K562 (cell line): Measurements from ENCODE around the gene ADNP2. TPM values are rescaled to one million over a fixed set of nuclear protein-coding genes. Genes with fewer than 3 reads are reported as not detected.

Source experiments
- ATAC-seq: fragments of 200-7000 bp; cut with Tn5 transposase; 3 replicates; pipeline ENCODE4 v1.9.1; 2020; ENCODE audit warnings: moderate library complexity
- BruUV-seq: library from RNA; stranded (reverse); fragments of 400-500 nt; replicated peaks from 2 replicates; lab custom pipeline; 2021; lab: Mats Ljungman, UMichigan
- CTCF ChIA-PET: fragments of 300-600 bp; formaldehyde crosslinking; extraction: SDS; loops from one replicate; lab custom pipeline; 2021; ENCODE audit warnings: low intra/inter-chr PET ratio; lab: Yijun Ruan, JAX
- POLR2A ChIA-PET: fragments of 300-600, 350-650 bp; sonication (Branson Sonifier 250); formaldehyde crosslinking; extraction: SDS; loops from one replicate; lab custom pipeline; 2021; ENCODE audit warnings: antibody characterized with exemption, inconsistent platforms; lab: Yijun Ruan, JAX
- DNase-seq, 4 experiments: peaks; one replicate each; pipeline versions ENCODE4 v3.0.0 to v3.0.0-alpha.2; 2011 to 2018; ENCODE audit warnings: low spot score in 3 of 4, mixed read lengths in 3 of 4; ENCODE audit errors: extremely low read depth in 1 of 4
- FAIRE-seq: peaks from 2 replicates; lab custom pipeline; 2011; peaks lifted over from hg19 to GRCh38; lab: Jason Lieb, UNC
- H2AFZ ChIP-seq: 2 replicates; pipeline ENCODE4 v1.6.0; 2011; ENCODE audit warnings: low read depth, low read length, control low read depth, inconsistent platforms
- H3K27ac ChIP-seq: fragments of 200-600 bp; 3 replicates; pipeline ENCODE4 v1.8.0; 2011; ENCODE audit warnings: low read depth, mild to moderate bottlenecking, control low read depth, inconsistent platforms, low read length, moderate library complexity, mixed read lengths; ENCODE audit errors: extremely low read depth
- H3K27me3 ChIP-seq, 2 experiments: fragments of 300-600 bp in 1 of 2; 2 replicates in 1 of 2; 3 replicates in 1 of 2; pipeline versions ENCODE4 v1.6.0 to v1.8.0; 2011; ENCODE audit warnings: inconsistent platforms in 2 of 2, low read length in 2 of 2, mild to moderate bottlenecking in 1 of 2, mixed read lengths in 1 of 2, moderate library complexity in 1 of 2; ENCODE audit not compliant: control insufficient read depth in 2 of 2, insufficient read depth in 2 of 2
- H3K36me3 ChIP-seq: fragments of 300-600 bp; 3 replicates; pipeline ENCODE4 v1.8.0; 2011; ENCODE audit warnings: mild to moderate bottlenecking, low read length, inconsistent platforms; ENCODE audit not compliant: control insufficient read depth, insufficient read depth
- H3K4me1 ChIP-seq, 2 experiments: fragments of 200-600 bp in 1 of 2; replicated peaks in 1 of 2; 2 replicates in 1 of 2; 3 replicates in 1 of 2; pipeline versions ENCODE4 v1.5.1 to v1.8.0; 2011; ENCODE audit warnings: inconsistent platforms in 2 of 2, low read length in 2 of 2, mild to moderate bottlenecking in 1 of 2, mixed read lengths in 1 of 2, moderate library complexity in 1 of 2; ENCODE audit not compliant: control insufficient read depth in 2 of 2, insufficient read depth in 2 of 2
- H3K4me2 ChIP-seq: 2 replicates; pipeline ENCODE4 v1.6.1; 2011; ENCODE audit warnings: low read length, control low read depth, inconsistent platforms, mixed read lengths; ENCODE audit not compliant: insufficient read depth
- H3K4me3 ChIP-seq: fragments of 200-600 bp; sonication (generic), shearing (Covaris generic); 2 replicates; pipeline ENCODE4 v1.5.1; 2016; ENCODE audit warnings: control low read depth, inconsistent platforms
- H3K79me2 ChIP-seq: fragments of 200-600 bp; 3 replicates; pipeline ENCODE4 v1.8.0; 2011; ENCODE audit warnings: low read length, inconsistent platforms; ENCODE audit not compliant: control insufficient read depth, insufficient read depth
- H3K9ac ChIP-seq, 2 experiments: 2 replicates each; pipeline versions ENCODE4 v1.6.0 to v1.6.1; 2011; ENCODE audit warnings: low read depth in 2 of 2, low read length in 2 of 2, control low read depth in 1 of 2, inconsistent platforms in 1 of 2, mild to moderate bottlenecking in 1 of 2, mixed read lengths in 1 of 2; ENCODE audit not compliant: insufficient read depth in 1 of 2
- H3K9me1 ChIP-seq: one replicate; pipeline ENCODE4 v1.6.0; 2011; ENCODE audit warnings: inconsistent platforms, mild to moderate bottlenecking, low read length, moderate library complexity; ENCODE audit not compliant: control insufficient read depth, insufficient read depth
- H3K9me3 ChIP-seq: replicated peaks from 2 replicates; pipeline ENCODE4 v1.5.1; 2011; ENCODE audit warnings: low read depth, low read length, inconsistent platforms; ENCODE audit not compliant: control insufficient read depth, insufficient read depth
- H4K20me1 ChIP-seq: replicated peaks from 2 replicates; pipeline ENCODE4 v1.6.1; 2011; ENCODE audit warnings: low read length, inconsistent platforms, mixed read lengths; ENCODE audit not compliant: control insufficient read depth, insufficient read depth
- CBX5 ChIP-seq: IDR thresholded peaks from 2 replicates; pipeline ENCODE4 v1.6.1; 2014; ENCODE audit warnings: low read depth, borderline replicate concordance
- CREB3 ChIP-seq: fragments of 450-650 bp; conservative IDR thresholded peaks from 2 replicates; pipeline ENCODE4 v1.6.1; 2016; ENCODE audit warnings: missing genetic modification characterization, low read depth, mild to moderate bottlenecking, missing compliant biosample characterization, moderate library complexity
- CREB5 ChIP-seq: fragments of 250-450 bp; sonication (Bioruptor Pico); IDR thresholded peaks from 2 replicates; pipeline ENCODE4 v1.5.0; 2020; ENCODE audit warnings: mild to moderate bottlenecking
- KLF1 ChIP-seq: fragments of 450-650 bp; IDR thresholded peaks from 2 replicates; pipeline ENCODE4 v1.6.1; 2016; ENCODE audit warnings: missing genetic modification characterization, missing compliant biosample characterization
- PPARD ChIP-seq: fragments of 250-450 bp; sonication (Bioruptor Pico); IDR thresholded peaks from 2 replicates; pipeline ENCODE4 v1.8.0; 2022; ENCODE audit warnings: inconsistent platforms, mild to moderate bottlenecking, moderate library complexity
- RBM25 ChIP-seq: fragments of 200-400 bp; formaldehyde crosslinking; IDR thresholded peaks from 2 replicates; pipeline ENCODE4 v1.6.1; 2018; ENCODE audit warnings: low read length, low read depth, moderate library complexity; ENCODE audit not compliant: severe bottlenecking
- RNF2 ChIP-seq: sonication (generic); IDR thresholded peaks from 2 replicates; pipeline ENCODE4 v1.6.1; 2016
- ZBTB12 ChIP-seq: fragments of 250-450 bp; sonication (Bioruptor Pico); IDR thresholded peaks from 2 replicates; pipeline ENCODE4 v1.4.0; 2020
- WGBS: fragments of 100-300 bp; shearing (Covaris generic); methylation state at CpG from one replicate; pipeline ENCODE4 v1.1.6; 2016; ENCODE audit warnings: low coverage, mixed read lengths; ENCODE audit not compliant: insufficient coverage; ENCODE audit errors: missing lambda C conversion rate; 5-methylcytosine and 5-hydroxymethylcytosine counted together
- in situ Hi-C: fragments of 300-500 bp; cut with MboI; formaldehyde crosslinking; loops from 4 replicates; pipeline ENCODE4 v1.15.0; 2018; ENCODE audit warnings: inconsistent platforms, mixed read lengths
- intact Hi-C: fragments of 100-400 bp; cut with micrococcal nuclease; formaldehyde crosslinking; loops from 2 replicates; pipeline ENCODE4 v1.14.2; 2022
- polyA plus RNA-seq, 8 experiments: library from polyadenylated mRNA; depleted of rRNA in 4 of 8; stranded (reverse) in 5 of 8; unstranded in 3 of 8; fragments of >200 nt; fragmentation: Nextera tagmentation in 2 of 8; fragmentation: Illumina TruSeq in 1 of 8; extraction: Ambion mirVana in 2 of 8; extraction: Trizol in 1 of 8; gene quantifications; 2 replicates each; pipeline versions ENCODE4 v1.2.1 to v1.2.3, GENCODE V29; 2011 to 2014; ENCODE audit warnings: inconsistent platforms in 1 of 8, missing spikeins in 1 of 8
- total RNA-seq, 7 experiments: library from RNA; depleted of rRNA in 6 of 7; stranded (reverse); fragments of >200 nt in 6 of 7; fragmentation: Illumina TruSeq in 2 of 7; extraction: Trizol in 2 of 7; gene quantifications; 2 replicates each; pipeline versions ENCODE4 v1.2.1 to v1.2.3, GENCODE V29; 2011 to 2021; ENCODE audit warnings: low replicate concordance in 1 of 7

The ADNP2 gene
- total and polyA plus RNA-seq, 9 of the 15 experiments (the other 6 are each of a cell fraction or from before 2014, with no cell fraction given): 5.8 to 24.3 (median 16.0) TPM

GRCh38 chr18:80067321-80067720, 41.7 kb upstream of the ADNP2 start:
- ATAC-seq (no peak), FAIRE-seq (no peak), DNase-seq (no peak)
- H3K27me3 ChIP-seq: no peaks in the 10 kb centered on the region
- no peak overlapping the region for H3K4me2 ChIP-seq
- no peak overlapping the region for H2AFZ ChIP-seq
- no peak overlapping the region for H3K4me3 ChIP-seq
- in situ Hi-C loops (no loop called here), intact Hi-C loops (no loop called here)
- 25% methylated on average over 6 of the region's 8 CpGs for WGBS
- H3K36me3 ChIP-seq: no peaks in the 10 kb centered on the region
- H3K27ac ChIP-seq: no peak overlapping the region
- H3K79me2 ChIP-seq: no peaks in the 10 kb centered on the region
- no TSS peak for BruUV-seq
- no peaks in the 10 kb centered on the region for H3K9me3 ChIP-seq
- CTCF ChIA-PET: no interaction called here
- H3K4me1 ChIP-seq: no peaks in the 10 kb centered on the region; a peak in 2 of 5 replicates
- TF ChIP-seq CREB5 (CRISPR knock-in tag) (no peak), CREB3 (tag) (no peak), PPARD (no peak), ZBTB12 (CRISPR knock-in tag) (no peak), RNF2 (no peak), CBX5 (no peak), KLF1 (no peak), RBM25 (no peak)
- no peaks in the 10 kb centered on the region for H4K20me1 ChIP-seq
- H3K9ac ChIP-seq: no peak overlapping the region
- POLR2A ChIA-PET: no interaction called here
- no peaks in the 10 kb centered on the region for H3K9me1 ChIP-seq
